H1 (cell line): ENCODE data around the gene RDH12. TPM values are rescaled to one million over a fixed set of nuclear protein-coding genes. Genes with fewer than 3 reads are reported as not detected.

ENCODE experiments used
- CTCF ChIA-PET: fragments of 300-600 bp; sonication (Branson Sonifier 250); formaldehyde crosslinking; loops from one replicate; lab custom pipeline; 2021; ENCODE audit not compliant: partially characterized antibody; lab: Charles Lee
- POLR2A ChIA-PET: fragments of 300-600 bp; sonication (Branson Sonifier 250); formaldehyde crosslinking; loops from one replicate; lab custom pipeline; 2021; ENCODE audit warnings: inconsistent platforms; ENCODE audit not compliant: partially characterized antibody; lab: Charles Lee
- DNase-seq, 2 experiments: peaks; one replicate each; pipeline versions ENCODE4 v3.0.0 to v3.0.0-alpha.2; 2010 to 2022; ENCODE audit warnings: low spot score in 2 of 2, low read depth in 1 of 2, mixed read lengths in 1 of 2
- FAIRE-seq: peaks from 2 replicates; lab custom pipeline; 2011; peaks lifted over from hg19 to GRCh38; lab: Jason Lieb, UNC
- H2AFZ ChIP-seq: 2 replicates; pipeline ENCODE4 v1.8.1; 2012; ENCODE audit warnings: low read length, inconsistent platforms
- H2AK5ac ChIP-seq: 2 replicates; pipeline ENCODE4 v1.6.1; 2013; ENCODE audit warnings: low read depth, low read length
- H2BK120ac ChIP-seq: replicated peaks from 2 replicates; pipeline ENCODE3; 2013; ENCODE audit warnings: low read depth, low read length, inconsistent platforms
- H2BK12ac ChIP-seq: 2 replicates; pipeline ENCODE4 v1.6.1; 2013; ENCODE audit warnings: low read depth, low read length
- H2BK15ac ChIP-seq: 2 replicates; pipeline ENCODE4 v1.6.1; 2013; ENCODE audit warnings: low read length
- H2BK20ac ChIP-seq: 2 replicates; pipeline ENCODE4 v1.6.1; 2013; ENCODE audit warnings: low read length
- H2BK5ac ChIP-seq: 2 replicates; pipeline ENCODE4 v1.6.1; 2013; ENCODE audit warnings: low read depth, low read length
- H3K14ac ChIP-seq: 2 replicates; pipeline ENCODE4 v1.6.1; 2013; ENCODE audit warnings: inconsistent platforms; ENCODE audit not compliant: insufficient read length
- H3K18ac ChIP-seq: 2 replicates; pipeline ENCODE4 v1.6.1; 2013; ENCODE audit warnings: low read length; ENCODE audit errors: extremely low read depth
- H3K23ac ChIP-seq: 2 replicates; pipeline ENCODE4 v1.6.1; 2013; ENCODE audit warnings: inconsistent platforms; ENCODE audit not compliant: insufficient read length
- H3K23me2 ChIP-seq: 2 replicates; pipeline ENCODE4 v1.6.1; 2013; ENCODE audit warnings: low read depth, low read length
- H3K27ac ChIP-seq: 2 replicates; pipeline ENCODE4 v1.6.1; 2011; ENCODE audit warnings: low read depth, low read length, inconsistent platforms
- H3K27me3 ChIP-seq, 4 experiments: replicated peaks in 1 of 4; 1 replicate in 1 of 4; 2 replicates in 3 of 4; pipeline versions ENCODE4 v1.6.1 to v1.8.1; 2011 to 2013; ENCODE audit warnings: low read length in 3 of 4, mild to moderate bottlenecking in 3 of 4, inconsistent platforms in 2 of 4, mixed read lengths in 2 of 4, moderate library complexity in 1 of 4; ENCODE audit not compliant: control insufficient read depth in 3 of 4, insufficient read depth in 3 of 4; ENCODE audit errors: extremely low read depth in 1 of 4
- H3K36me3 ChIP-seq, 4 experiments: 2 replicates each; pipeline versions ENCODE4 v1.6.1 to v1.8.1; 2011 to 2013; ENCODE audit warnings: mild to moderate bottlenecking in 4 of 4, low read length in 3 of 4, moderate library complexity in 2 of 4, control low read depth in 1 of 4, inconsistent platforms in 1 of 4; ENCODE audit not compliant: insufficient read depth in 4 of 4, control insufficient read depth in 2 of 4
- H3K4ac ChIP-seq: replicated peaks from 2 replicates; pipeline ENCODE3; 2013; ENCODE audit warnings: low read length, low read depth, mixed read lengths, inconsistent platforms; ENCODE audit not compliant: insufficient read length
- H3K4me1 ChIP-seq, 4 experiments: replicated peaks in 1 of 4; 1 replicate in 1 of 4; 2 replicates in 3 of 4; pipeline versions ENCODE4 v1.6.1 to v1.8.1; 2011 to 2013; ENCODE audit warnings: low read length in 3 of 4, inconsistent platforms in 2 of 4, mixed read lengths in 1 of 4; ENCODE audit not compliant: insufficient read depth in 4 of 4, control insufficient read depth in 3 of 4
- H3K4me2 ChIP-seq, 2 experiments: 2 replicates each; pipeline versions ENCODE4 v1.6.1 to v1.8.1; 2011 to 2013; ENCODE audit warnings: low read depth in 2 of 2, low read length in 2 of 2, control low read depth in 1 of 2, inconsistent platforms in 1 of 2, mild to moderate bottlenecking in 1 of 2; ENCODE audit not compliant: insufficient read depth in 1 of 2
- H3K4me3 ChIP-seq, 4 experiments: fragments of 200-600, 300-600 bp in 1 of 4; sonication (generic), shearing (Covaris generic), sonication (Bioruptor Twin) in 1 of 4; 2 replicates each; pipeline versions ENCODE4 v1.5.1 to v1.8.1; 2011 to 2016; ENCODE audit warnings: low read length in 4 of 4, low read depth in 3 of 4, control low read depth in 2 of 4, inconsistent platforms in 2 of 4, mild to moderate bottlenecking in 2 of 4, mixed read lengths in 1 of 4, moderate library complexity in 1 of 4; ENCODE audit not compliant: insufficient read depth in 2 of 4; ENCODE audit errors: extremely low read depth in 1 of 4
- H3K56ac ChIP-seq: replicated peaks from 2 replicates; pipeline ENCODE3; 2013; ENCODE audit warnings: low read depth, mild to moderate bottlenecking, mixed read lengths, low read length, inconsistent platforms; ENCODE audit not compliant: insufficient read length
- H3K79me1 ChIP-seq: 2 replicates; pipeline ENCODE4 v1.6.1; 2013; ENCODE audit warnings: low read depth, low read length, control low read depth
- H3K79me2 ChIP-seq, 2 experiments: 2 replicates each; pipeline versions ENCODE4 v1.6.1 to v1.8.1; 2012 to 2013; ENCODE audit warnings: low read length in 2 of 2, mild to moderate bottlenecking in 2 of 2, inconsistent platforms in 1 of 2; ENCODE audit not compliant: insufficient read depth in 2 of 2, control insufficient read depth in 1 of 2
- H3K9ac ChIP-seq, 4 experiments: replicated peaks in 1 of 4; 1 replicate in 1 of 4; 2 replicates in 3 of 4; pipeline versions ENCODE4 v1.6.1 to v1.8.1; 2011 to 2013; ENCODE audit warnings: low read depth in 3 of 4, low read length in 3 of 4, control low read depth in 2 of 4, mild to moderate bottlenecking in 2 of 4, moderate library complexity in 2 of 4, inconsistent platforms in 1 of 4; ENCODE audit errors: extremely low read depth in 1 of 4
- H3K9me3 ChIP-seq, 2 experiments: 2 replicates each; pipeline versions ENCODE4 v1.6.1 to v1.8.1; 2012 to 2013; ENCODE audit warnings: mild to moderate bottlenecking in 2 of 2, moderate library complexity in 2 of 2, control low read depth in 1 of 2, inconsistent platforms in 1 of 2, low read depth in 1 of 2, low read length in 1 of 2, mixed read lengths in 1 of 2; ENCODE audit not compliant: insufficient read depth in 2 of 2
- H4K20me1 ChIP-seq, 2 experiments: replicated peaks in 1 of 2; 2 replicates each; pipeline versions ENCODE3 to v1.8.1; 2011 to 2013; ENCODE audit warnings: inconsistent platforms in 2 of 2, low read length in 2 of 2, mild to moderate bottlenecking in 1 of 2; ENCODE audit not compliant: insufficient read depth in 2 of 2, control insufficient read depth in 1 of 2
- H4K5ac ChIP-seq: 2 replicates; pipeline ENCODE4 v1.6.1; 2013; ENCODE audit warnings: low read length, low read depth, mixed read lengths, inconsistent platforms; ENCODE audit not compliant: insufficient read length
- H4K8ac ChIP-seq: 2 replicates; pipeline ENCODE4 v1.8.0; 2013; ENCODE audit warnings: mild to moderate bottlenecking, moderate library complexity, low read length, inconsistent platforms; ENCODE audit not compliant: insufficient read depth; ENCODE audit errors: extremely low read depth
- H4K91ac ChIP-seq: replicated peaks from 2 replicates; pipeline ENCODE3; 2013; ENCODE audit warnings: low read length, mixed read lengths, inconsistent platforms; ENCODE audit not compliant: insufficient read length
- CHD2 ChIP-seq: IDR thresholded peaks from 2 replicates; pipeline ENCODE4 v1.6.1; 2012; ENCODE audit warnings: low read length, improper control_type of control experiment
- KDM5A ChIP-seq: fragments of 200-600 bp; IDR thresholded peaks from 2 replicates; pipeline ENCODE4 v1.7.1; 2012; ENCODE audit warnings: mild to moderate bottlenecking, low read length, inconsistent platforms, mixed read lengths
- RFX5 ChIP-seq: IDR thresholded peaks from 2 replicates; pipeline ENCODE4 v1.6.1; 2011; ENCODE audit warnings: low read depth, low read length, improper control_type of control experiment, borderline replicate concordance
- SAP30 ChIP-seq: fragments of 300-600 bp; sonication (generic); IDR thresholded peaks from 2 replicates; pipeline ENCODE4 v1.7.1; 2012; ENCODE audit warnings: low read length, moderate library complexity, mild to moderate bottlenecking, inconsistent platforms; ENCODE audit not compliant: insufficient read depth, insufficient replicate concordance
- SP2 ChIP-seq: IDR thresholded peaks from 2 replicates; pipeline ENCODE4 v1.6.1; 2012; ENCODE audit warnings: mild to moderate bottlenecking, low read length, inconsistent platforms
- SP4 ChIP-seq: IDR thresholded peaks from 2 replicates; pipeline ENCODE4 v1.6.1; 2012; ENCODE audit warnings: low read length, inconsistent platforms
- USF2 ChIP-seq: IDR thresholded peaks from 2 replicates; pipeline ENCODE4 v1.6.1; 2011; ENCODE audit warnings: low read length, improper control_type of control experiment
- WGBS, 2 experiments: shearing (Covaris generic) in 1 of 2; methylation state at CpG; one replicate each; pipeline versions ENCODE4 v1.1.6 to v1.1.7; 2013 to 2015; ENCODE audit warnings: low lambda C conversion rate in 2 of 2, mixed read lengths in 2 of 2, inconsistent platforms in 1 of 2, low coverage in 1 of 2, missing lambda C conversion rate in 1 of 2; ENCODE audit not compliant: insufficient replicate concordance in 2 of 2, insufficient coverage in 1 of 2, insufficient read length in 1 of 2; ENCODE audit errors: extremely low coverage in 1 of 2, missing lambda C conversion rate in 1 of 2; 5-methylcytosine and 5-hydroxymethylcytosine counted together
- polyA plus RNA-seq, 7 experiments: library from polyadenylated mRNA; depleted of rRNA in 3 of 7; stranded (reverse) in 5 of 7; unstranded in 2 of 7; fragments of >200 nt in 5 of 7; fragments of 200-250 nt in 2 of 7; gene quantifications; 1 replicate in 5 of 7; 2 replicates in 1 of 7; 4 replicates in 1 of 7; pipeline versions ENCODE4 v1.2.1 to v1.2.3, GENCODE V29; 2011 to 2013; ENCODE audit warnings: missing spikeins in 2 of 7, mixed read lengths in 2 of 7
- total RNA-seq: library from RNA; stranded (reverse); fragmentation: NEBNext Ultra II Directional; extraction: Animal tissue kit (Norgen Biotek cat#: 25700); gene quantifications from 2 replicates; pipeline ENCODE4 v1.2.1, GENCODE V29; 2021

RDH12 gene
- total and polyA plus RNA-seq, 2 of the 8 experiments (the other 6 are each of a cell fraction or from before 2014, with no cell fraction given) = 1.2 to 1.5 TPM

DNA sequence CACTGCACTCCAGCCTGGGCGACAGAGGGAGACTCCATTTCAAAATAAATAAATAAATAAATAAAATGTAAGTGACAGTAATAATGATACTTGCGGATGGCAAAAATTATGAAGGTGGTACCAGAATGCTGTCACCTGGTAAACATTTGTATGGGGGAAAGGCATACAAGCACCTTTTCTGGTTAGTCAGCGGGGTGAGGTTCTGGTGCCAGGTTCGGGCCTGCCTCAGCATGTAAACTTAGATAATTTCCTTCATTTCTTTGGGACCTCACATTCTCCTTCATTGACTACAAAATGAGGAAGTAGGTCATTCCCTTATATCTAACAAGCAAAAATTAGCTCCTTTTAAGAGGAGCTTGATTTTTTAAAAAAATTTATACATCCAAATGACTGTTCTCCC, 38.1 kb upstream of the RDH12 start:
- Histone ChIP-seq H2AFZ (no peak overlapping the region), H3K36me3 (peaks cover 0 to 10% (median 1%) of the 10 kb centered on the region in 4 experiments; a peak in 4 of 8 replicates), H3K9me3 (no peaks in the 10 kb centered on the region), H3K79me1 (peaks cover 2% of the 10 kb centered on the region; the same call in 1 of the 2 replicates), H3K18ac (no peak overlapping the region), H4K91ac (no peak overlapping the region), H3K4me2 (no peak overlapping the region), H3K23ac (no peak overlapping the region), H2BK120ac (no peak overlapping the region), H2BK20ac (no peak overlapping the region), H4K20me1 (peaks cover 0 to 8% of the 10 kb centered on the region in 2 experiments), H2BK12ac (no peak overlapping the region), H2BK15ac (no peak overlapping the region), H3K14ac (no peak overlapping the region), H3K4ac (no peak overlapping the region), H3K23me2 (no peaks in the 10 kb centered on the region), H3K9ac (no peak overlapping the region), H3K27ac (no peak overlapping the region), H2AK5ac (no peak overlapping the region), H3K4me1 (no peaks in the 10 kb centered on the region), H4K8ac (no peak overlapping the region), H3K79me2 (peaks cover 0 to 38% of the 10 kb centered on the region in 2 experiments; a peak in 2 of 4 replicates), H3K27me3 (no peaks in the 10 kb centered on the region), H2BK5ac (no peak overlapping the region), H3K56ac (no peak overlapping the region), H4K5ac (no peak overlapping the region), H3K4me3 (no peak overlapping the region)
- WGBS, 2 experiments = 90% methylated on average over 4 of the region's 4 CpGs; no CpG with 5 or more reads in 1 of the 2 experiments
- DNase-seq (no peak), FAIRE-seq (no peak)
- ChIA-PET POLR2A (interaction anchor here (0.6 to 1.8 kb wide), 4 partner anchors 11 to 64 kb away, joined by 3 to 4 read pairs (median 4); partner anchors contain the start of gene PIGH), CTCF (interaction anchor here (0.6 to 14.5 kb wide), 14 partner anchors 10 to 759 kb away, joined by 3 to 142 read pairs (median 4); partner anchors contain the start of genes PIGH and VTI1B)
- TF ChIP-seq SP2 (no peak), USF2 (no peak), CHD2 (no peak), KDM5A (no peak), RFX5 (no peak), SP4 (no peak), SAP30 (no peak)
